Vagina (tissue), 2 donors: ENCODE data around the gene LRRC10B.

Experiments used
- CTCF ChIP-seq, 3 experiments: fragments of 450-650 bp in 2 of 3; fragments of 200-600 bp in 1 of 3; sonication (generic) in 1 of 3; IDR thresholded peaks; one replicate each; pipeline ENCODE4 v1.5.1; 2017 to 2019; ENCODE audit warnings: antibody characterized with exemption in 3 of 3, mild to moderate bottlenecking in 2 of 3, moderate library complexity in 2 of 3
- POLR2A ChIP-seq, 2 donors: fragments of 450-650 bp; IDR thresholded peaks; one replicate each; pipeline ENCODE4 v1.6.1; 2017; ENCODE audit warnings: antibody characterized with exemption in 2 of 2, mild to moderate bottlenecking in 2 of 2, moderate library complexity in 2 of 2
- POLR2AphosphoS5 ChIP-seq, 2 donors: sonication (generic); formaldehyde crosslinking; IDR thresholded peaks; one replicate each; pipeline ENCODE4 v1.9.0; 2017; ENCODE audit warnings: antibody characterized with exemption in 2 of 2, mild to moderate bottlenecking in 2 of 2, low read depth in 1 of 2; ENCODE audit not compliant: insufficient read depth in 1 of 2

DNA sequence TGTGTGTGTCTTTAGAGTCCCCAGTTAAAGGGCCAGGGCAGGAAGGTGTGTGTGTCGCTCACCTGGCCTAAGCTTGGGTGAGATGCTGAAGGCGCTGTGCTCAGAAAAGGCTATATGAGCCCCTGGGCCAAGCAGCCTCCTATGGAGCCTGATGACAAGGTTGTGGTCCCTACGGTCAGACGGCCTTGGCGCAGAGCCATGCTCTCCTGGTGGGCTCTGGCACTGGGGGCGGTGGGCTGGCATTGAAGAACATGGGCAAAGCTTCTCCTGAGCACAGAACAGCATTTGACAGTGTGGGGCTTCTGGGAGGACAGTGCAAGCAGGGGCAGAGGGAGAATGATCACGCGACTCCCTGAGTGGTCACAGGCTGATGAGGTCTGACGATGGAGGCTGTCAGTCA, 10.7 kb upstream of the LRRC10B start:
- TF ChIP-seq CTCF (IDR thresholded peaks at IDR 0.05) = no peak
- no peak for TF ChIP-seq POLR2A (IDR thresholded peaks at IDR 0.05)
- TF ChIP-seq POLR2AphosphoS5 (IDR thresholded peaks at IDR 0.05; ENCODE audit: insufficient read depth in 1 of 2, low read depth in 1 of 2) = no peak
